Erythroblast (primary cell): ENCODE data around the gene GPATCH2.

Experiments used
- GATA1 ChIP-seq: IDR thresholded peaks from 2 replicates; pipeline ENCODE4 v1.6.1; 2011; ENCODE audit warnings: low read depth, mild to moderate bottlenecking, control low read depth, low read length, moderate library complexity
- POLR2A ChIP-seq: IDR thresholded peaks from 2 replicates; pipeline ENCODE4 v1.6.1; 2011; ENCODE audit warnings: mild to moderate bottlenecking, low read length

- TF ChIP-seq POLR2A (no peak), GATA1 (no peak)
Measured at GRCh38 chr1:217443845-217444244, 187.0 kb downstream of the GPATCH2 start.
